ENCODE measurements around the gene BTRC.
"Not testable (repeated sequence)": the region's sequence is repeated elsewhere in the genome, so short reads cannot be mapped to it uniquely, and the experiment has no call there.

The BTRC gene

GRCh38 chr10:101353692-101354327 is at the start of gene BTRC:
Gene BTRC (plus strand): TSS chr10:101354165. CDS start chr10:101354181, 16 bp downstream.
- DNase-seq, result peak; percentile 92

- DNase-seq, result no peak
Observed at GRCh38 chr10:101304316-101304715, 49.6 kb upstream of the BTRC start.

- no peak for DNase-seq
Observed at GRCh38 chr10:101305320-101306241, 48.4 kb upstream of the BTRC start.

- no peak for DNase-seq
Observed at GRCh38 chr10:101308051-101308450, 45.9 kb upstream of the BTRC start.

- DNase-seq, result no peak
Observed at GRCh38 chr10:101310529-101311184, 43.3 kb upstream of the BTRC start.

- no peak for DNase-seq
Observed at GRCh38 chr10:101311185-101312066, 42.5 kb upstream of the BTRC start.

- DNase-seq, result no peak
Observed at GRCh38 chr10:101319241-101319915, 34.6 kb upstream of the BTRC start.

- no peak for DNase-seq
Observed at GRCh38 chr10:101321073-101321472, 32.9 kb upstream of the BTRC start.

- DNase-seq, result no peak
Observed at GRCh38 chr10:101322266-101323108, 31.5 kb upstream of the BTRC start.

GRCh38 chr10:101323495-101323894 is 30.5 kb upstream of the BTRC start:
- DNase-seq, result no peak

- not testable (repeated sequence) for DNase-seq
Observed at GRCh38 chr10:101327454-101327853, 26.5 kb upstream of the BTRC start.

- no peak for DNase-seq
Observed at GRCh38 chr10:101329341-101330032, 24.5 kb upstream of the BTRC start.

- no peak for DNase-seq
Observed at GRCh38 chr10:101330231-101330630, 23.7 kb upstream of the BTRC start.

GRCh38 chr10:101330631-101331225 is 23.2 kb upstream of the BTRC start:
- DNase-seq, result peak; percentile 62

GRCh38 chr10:101331956-101332355 is 22.0 kb upstream of the BTRC start:
- DNase-seq, result no peak

GRCh38 chr10:101334259-101334658 is 19.7 kb upstream of the BTRC start:
- DNase-seq, result not testable (repeated sequence)

GRCh38 chr10:101336382-101336781 is 17.6 kb upstream of the BTRC start:
- no peak for DNase-seq

- no peak for DNase-seq
Observed at GRCh38 chr10:101337836-101338235, 16.1 kb upstream of the BTRC start.

- DNase-seq, result no peak
Observed at GRCh38 chr10:101341438-101341837, 12.5 kb upstream of the BTRC start.

GRCh38 chr10:101346177-101346576 is 7.8 kb upstream of the BTRC start:
- DNase-seq, result no peak
